ENCODE measurements around the gene SCN2A.
"Not testable (repeated sequence)": the region's sequence is repeated elsewhere in the genome, so short reads cannot be mapped to it uniquely, and the experiment has no call there.

The SCN2A gene

DNA sequence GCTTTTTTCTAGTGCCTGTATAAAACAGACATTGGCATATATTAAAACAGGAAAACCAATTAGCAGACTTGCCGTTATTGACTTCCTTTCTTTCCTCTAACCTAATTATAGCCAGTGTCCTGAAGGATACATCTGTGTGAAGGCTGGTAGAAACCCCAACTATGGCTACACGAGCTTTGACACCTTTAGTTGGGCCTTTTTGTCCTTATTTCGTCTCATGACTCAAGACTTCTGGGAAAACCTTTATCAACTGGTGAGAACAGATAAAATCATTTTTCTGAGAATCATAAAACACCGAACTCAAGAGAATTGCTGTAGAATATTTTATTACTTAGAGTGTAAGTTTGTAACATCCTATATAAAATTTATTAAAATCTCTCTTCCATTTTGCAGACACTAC lies 74.3 kb downstream of the SCN2A start:
- no peak overlapping the region for H3K4me3 ChIP-seq (ENCODE audit: low read depth, low read length)
- TF ChIP-seq, protein P1, sequence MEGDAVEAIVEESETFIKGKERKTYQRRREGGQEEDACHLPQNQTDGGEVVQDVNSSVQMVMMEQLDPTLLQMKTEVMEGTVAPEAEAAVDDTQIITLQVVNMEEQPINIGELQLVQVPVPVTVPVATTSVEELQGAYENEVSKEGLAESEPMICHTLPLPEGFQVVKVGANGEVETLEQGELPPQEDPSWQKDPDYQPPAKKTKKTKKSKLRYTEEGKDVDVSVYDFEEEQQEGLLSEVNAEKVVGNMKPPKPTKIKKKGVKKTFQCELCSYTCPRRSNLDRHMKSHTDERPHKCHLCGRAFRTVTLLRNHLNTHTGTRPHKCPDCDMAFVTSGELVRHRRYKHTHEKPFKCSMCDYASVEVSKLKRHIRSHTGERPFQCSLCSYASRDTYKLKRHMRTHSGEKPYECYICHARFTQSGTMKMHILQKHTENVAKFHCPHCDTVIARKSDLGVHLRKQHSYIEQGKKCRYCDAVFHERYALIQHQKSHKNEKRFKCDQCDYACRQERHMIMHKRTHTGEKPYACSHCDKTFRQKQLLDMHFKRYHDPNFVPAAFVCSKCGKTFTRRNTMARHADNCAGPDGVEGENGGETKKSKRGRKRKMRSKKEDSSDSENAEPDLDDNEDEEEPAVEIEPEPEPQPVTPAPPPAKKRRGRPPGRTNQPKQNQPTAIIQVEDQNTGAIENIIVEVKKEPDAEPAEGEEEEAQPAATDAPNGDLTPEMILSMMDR (IDR thresholded peaks at IDR 0.05; ENCODE audit: low read depth, low read length): no peak

- H3K4me3 ChIP-seq (ENCODE audit: low read depth, low read length): no peak overlapping the region
- TF ChIP-seq, protein P1 (IDR thresholded peaks at IDR 0.05; ENCODE audit: low read depth, low read length): no peak
These were observed 89.1 kb downstream of the SCN2A start for GRCh38 chr2:165328272-165328671.

GRCh38 chr2:165344276-165344675 lies 105.1 kb downstream of the SCN2A start:
- H3K4me3 ChIP-seq (ENCODE audit: low read depth, low read length): not testable (repeated sequence)

DNA sequence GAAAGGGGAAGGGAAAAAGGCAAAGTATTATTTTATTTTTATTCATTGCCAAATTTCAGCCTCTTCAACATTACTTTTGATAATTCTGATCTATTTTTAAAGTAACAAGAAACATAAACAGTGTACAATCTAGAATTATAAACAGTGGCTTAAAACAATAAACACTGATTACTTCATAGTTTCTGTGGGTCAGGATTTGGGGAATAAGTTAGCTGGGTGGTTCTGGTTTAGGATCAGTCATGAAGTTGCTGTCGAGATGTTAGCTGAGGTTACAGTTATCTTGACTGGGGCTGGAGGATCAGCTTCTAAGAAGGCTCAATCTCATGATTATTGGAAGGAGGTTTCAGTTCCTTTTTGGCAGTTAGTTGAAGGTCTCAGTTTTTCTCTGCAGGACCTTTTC lies 109.2 kb downstream of the SCN2A start:
- TF ChIP-seq, protein P1 (IDR thresholded peaks at IDR 0.05; ENCODE audit: low read depth, low read length): no peak
- no peak overlapping the region for H3K4me3 ChIP-seq (ENCODE audit: low read depth, low read length)

DNA sequence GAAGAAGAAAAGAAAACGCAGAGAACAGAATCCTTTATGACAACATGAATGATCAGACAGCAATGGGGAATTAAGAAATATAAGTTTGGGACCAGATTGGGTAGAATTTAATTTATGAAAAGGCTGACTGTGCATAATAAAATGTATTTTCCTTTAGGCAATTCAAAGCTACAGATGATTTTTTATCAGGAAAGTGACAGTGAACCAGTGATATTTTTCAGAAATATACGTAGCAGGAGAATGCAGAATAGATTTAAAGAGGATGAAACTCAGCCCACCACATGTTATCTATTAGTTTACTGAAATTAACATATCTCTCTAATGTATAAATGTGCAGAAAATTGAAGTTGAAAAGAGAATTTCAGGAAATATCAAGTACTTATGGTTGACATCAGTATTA lies 110.0 kb downstream of the SCN2A start:
- no peak overlapping the region for H3K4me3 ChIP-seq (ENCODE audit: low read depth, low read length)
- TF ChIP-seq, protein P1 (IDR thresholded peaks at IDR 0.05; ENCODE audit: low read depth, low read length): no peak

DNA sequence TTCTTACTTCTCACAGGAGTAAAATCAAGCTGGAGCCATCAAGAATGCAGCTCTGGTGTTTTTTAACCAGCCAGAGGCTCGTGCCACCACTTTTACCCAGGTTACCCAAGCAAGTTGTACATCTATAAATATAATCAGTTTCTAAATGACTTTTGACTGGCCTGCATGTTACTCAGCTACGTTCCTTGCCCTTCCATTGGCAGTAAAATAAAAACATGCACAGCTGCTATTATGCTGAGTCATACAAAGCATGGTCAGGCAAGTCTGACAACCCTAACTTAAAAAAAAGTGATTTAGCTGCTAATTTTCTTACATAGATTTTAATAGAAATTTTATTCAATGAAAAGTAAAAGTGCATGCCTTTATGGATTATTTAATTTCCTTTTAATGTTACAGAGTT lies 118.5 kb downstream of the SCN2A start:
- TF ChIP-seq, protein P1 (IDR thresholded peaks at IDR 0.05; ENCODE audit: low read depth, low read length): no peak
- H3K4me3 ChIP-seq (ENCODE audit: low read depth, low read length): no peak overlapping the region

- TF ChIP-seq, protein P1 (IDR thresholded peaks at IDR 0.05; ENCODE audit: low read depth, low read length): no peak
- H3K4me3 ChIP-seq (ENCODE audit: low read depth, low read length): no peak overlapping the region
These were observed 122.3 kb downstream of the SCN2A start for GRCh38 chr2:165361514-165361913.

GRCh38 chr2:165369131-165369897 lies 130.1 kb downstream of the SCN2A start:
- TF ChIP-seq, protein P1 (IDR thresholded peaks at IDR 0.05; ENCODE audit: low read depth, low read length): no peak
- H3K4me3 ChIP-seq (ENCODE audit: low read depth, low read length): no peak overlapping the region

Data from WI38 (cell line).